IMR-90 (cell line): ENCODE measurements around the gene TMBIM1. TPM values are rescaled to one million over a fixed set of nuclear protein-coding genes. Genes with fewer than 3 reads are reported as not detected.
A peak's percentile ranks its signal among the peaks of the same experiment; 100 is the strongest.

Source experiments
- ATAC-seq: fragments of 200-7000 bp; cut with Tn5 transposase; 2 replicates; pipeline ENCODE4 v1.9.1; 2020; ENCODE audit warnings: low read depth, mild to moderate bottlenecking, moderate library complexity
- BruUV-seq: library from RNA; stranded (reverse); fragments of 400-500 nt; replicated peaks from 2 replicates; lab custom pipeline; 2021; lab: Mats Ljungman, UMichigan
- CTCF ChIA-PET: fragments of 300-600 bp; formaldehyde crosslinking; extraction: SDS; loops from one replicate; lab custom pipeline; 2021; ENCODE audit warnings: antibody characterized with exemption; lab: Yijun Ruan, JAX
- POLR2A ChIA-PET: fragments of 300-600 bp; sonication (Branson Sonifier 250); formaldehyde crosslinking; loops from one replicate; lab custom pipeline; 2022; ENCODE audit warnings: antibody characterized with exemption; ENCODE audit not compliant: unreplicated experiment; lab: Charles Lee
- DNase-seq: peaks from one replicate; pipeline ENCODE4 v3.0.0; 2013
- H2AFZ ChIP-seq: replicated peaks from 2 replicates; pipeline ENCODE3; 2013; ENCODE audit warnings: low read length, mild to moderate bottlenecking; ENCODE audit not compliant: poor library complexity
- H2AK5ac ChIP-seq: 2 replicates; pipeline ENCODE4 v1.6.1; 2013; ENCODE audit warnings: low read depth, low read length, inconsistent platforms
- H2AK9ac ChIP-seq: replicated peaks from 2 replicates; pipeline ENCODE3; 2013; ENCODE audit warnings: mild to moderate bottlenecking, low read depth, low read length, moderate library complexity; ENCODE audit not compliant: poor library complexity
- H2BK120ac ChIP-seq: 2 replicates; pipeline ENCODE4 v1.6.1; 2013; ENCODE audit warnings: low read depth, low read length, inconsistent platforms
- H2BK15ac ChIP-seq: 3 replicates; pipeline ENCODE4 v1.6.1; 2013; ENCODE audit warnings: low read depth, low read length, inconsistent platforms
- H2BK20ac ChIP-seq: 2 replicates; pipeline ENCODE4 v1.6.1; 2013; ENCODE audit warnings: low read depth, mild to moderate bottlenecking, inconsistent platforms, low read length, moderate library complexity
- H2BK5ac ChIP-seq: 2 replicates; pipeline ENCODE4 v1.6.1; 2013; ENCODE audit warnings: mild to moderate bottlenecking, low read depth, low read length, inconsistent platforms; ENCODE audit not compliant: poor library complexity, severe bottlenecking
- H3K14ac ChIP-seq: replicated peaks from 2 replicates; pipeline ENCODE4 v1.6.1; 2013; ENCODE audit warnings: low read depth, low read length, inconsistent platforms
- H3K18ac ChIP-seq: 2 replicates; pipeline ENCODE4 v1.6.1; 2013; ENCODE audit warnings: low read depth, low read length, control low read depth
- H3K23ac ChIP-seq: 2 replicates; pipeline ENCODE4 v1.6.1; 2013; ENCODE audit warnings: low read depth, low read length, inconsistent platforms
- H3K27ac ChIP-seq: 2 replicates; pipeline ENCODE4 v1.5.1; 2013; ENCODE audit warnings: mild to moderate bottlenecking, control low read depth, low read length; ENCODE audit not compliant: insufficient read depth
- H3K27me3 ChIP-seq: 2 replicates; pipeline ENCODE4 v1.6.1; 2013; ENCODE audit warnings: low read length; ENCODE audit not compliant: control insufficient read depth, insufficient read depth
- H3K36me3 ChIP-seq: 2 replicates; pipeline ENCODE4 v1.6.1; 2013; ENCODE audit warnings: low read length, mixed read lengths; ENCODE audit not compliant: control insufficient read depth, insufficient read depth
- H3K4ac ChIP-seq: 2 replicates; pipeline ENCODE4 v1.6.1; 2013; ENCODE audit warnings: low read depth, low read length, inconsistent platforms
- H3K4me1 ChIP-seq: 2 replicates; pipeline ENCODE4 v1.6.1; 2013; ENCODE audit warnings: low read length, mixed read lengths; ENCODE audit not compliant: control insufficient read depth, insufficient read depth
- H3K4me2 ChIP-seq: 2 replicates; pipeline ENCODE4 v1.6.1; 2013; ENCODE audit warnings: low read depth, mild to moderate bottlenecking, control low read depth, low read length, moderate library complexity
- H3K4me3 ChIP-seq: 2 replicates; pipeline ENCODE4 v1.5.1; 2013; ENCODE audit warnings: low read depth, mild to moderate bottlenecking, control low read depth, low read length, moderate library complexity; ENCODE audit not compliant: insufficient read depth
- H3K56ac ChIP-seq: 2 replicates; pipeline ENCODE4 v1.6.1; 2013; ENCODE audit warnings: low read length, inconsistent platforms; ENCODE audit not compliant: insufficient read depth; ENCODE audit errors: extremely low read depth
- H3K79me1 ChIP-seq, 2 experiments: 2 replicates each; pipeline ENCODE4 v1.6.1; 2013; ENCODE audit warnings: low read length in 2 of 2, inconsistent platforms in 1 of 2, low read depth in 1 of 2
- H3K9ac ChIP-seq: 2 replicates; pipeline ENCODE4 v1.6.1; 2013; ENCODE audit warnings: low read depth, low read length, control low read depth
- H3K9me1 ChIP-seq: 2 replicates; pipeline ENCODE4 v1.6.1; 2013; ENCODE audit warnings: low read length, inconsistent platforms; ENCODE audit not compliant: insufficient read depth
- H3K9me3 ChIP-seq: 2 replicates; pipeline ENCODE4 v1.6.1; 2013; ENCODE audit warnings: low read length; ENCODE audit not compliant: control insufficient read depth, insufficient read depth
- H4K20me1 ChIP-seq: 2 replicates; pipeline ENCODE4 v1.6.1; 2013; ENCODE audit warnings: low read length, inconsistent platforms; ENCODE audit not compliant: insufficient read depth
- H4K5ac ChIP-seq: 2 replicates; pipeline ENCODE4 v1.6.1; 2013; ENCODE audit warnings: mild to moderate bottlenecking, low read depth, low read length, control low read depth
- H4K8ac ChIP-seq, 2 experiments: 2 replicates each; pipeline ENCODE4 v1.6.1; 2013; ENCODE audit warnings: low read depth in 2 of 2, low read length in 2 of 2, control low read depth in 1 of 2, inconsistent platforms in 1 of 2
- H4K91ac ChIP-seq: 2 replicates; pipeline ENCODE4 v1.6.1; 2013; ENCODE audit warnings: low read depth, low read length, inconsistent platforms; ENCODE audit not compliant: insufficient read depth
- BHLHE40 ChIP-seq: fragments of 150-350 bp; IDR thresholded peaks from 2 replicates; pipeline ENCODE4 v1.6.1; 2016; ENCODE audit warnings: mild to moderate bottlenecking, low read depth, low read length
- CEBPB ChIP-seq: IDR thresholded peaks from 2 replicates; pipeline ENCODE4 v1.6.1; 2012; ENCODE audit warnings: low read depth, low read length, improper control_type of control experiment
- CHD1 ChIP-seq: IDR thresholded peaks from 2 replicates; pipeline ENCODE4 v1.6.1; 2012; ENCODE audit warnings: low read depth, low read length, improper control_type of control experiment
- CTCF ChIP-seq: conservative IDR thresholded peaks from 2 replicates; pipeline ENCODE4 v1.5.1; 2012; ENCODE audit warnings: mild to moderate bottlenecking, low read depth, low read length, improper control_type of control experiment
- ELK1 ChIP-seq: fragments of 150-350 bp; IDR thresholded peaks from 2 replicates; pipeline ENCODE4 v1.6.1; 2016; ENCODE audit warnings: low read depth, mild to moderate bottlenecking, low read length, moderate library complexity, borderline replicate concordance
- FOS ChIP-seq: fragments of 150-350 bp; IDR thresholded peaks from 2 replicates; pipeline ENCODE4 v1.6.1; 2016; ENCODE audit warnings: low read depth, low read length
- MAFK ChIP-seq: IDR thresholded peaks from 2 replicates; pipeline ENCODE4 v1.6.1; 2012; ENCODE audit warnings: low read depth, low read length, improper control_type of control experiment
- MAZ ChIP-seq: IDR thresholded peaks from 2 replicates; pipeline ENCODE4 v1.6.1; 2012; ENCODE audit warnings: low read depth, mild to moderate bottlenecking, low read length, improper control_type of control experiment, moderate library complexity, borderline replicate concordance
- MXI1 ChIP-seq: IDR thresholded peaks from 2 replicates; pipeline ENCODE4 v1.6.1; 2012; ENCODE audit warnings: low read depth, mild to moderate bottlenecking, low read length, moderate library complexity, borderline replicate concordance
- NFE2L2 ChIP-seq: fragments of 150-350 bp; IDR thresholded peaks from 2 replicates; pipeline ENCODE4 v1.6.1; 2016; ENCODE audit warnings: low read depth, mild to moderate bottlenecking, low read length
- POLR2A ChIP-seq: IDR thresholded peaks from 2 replicates; pipeline ENCODE4 v1.6.1; 2012; ENCODE audit warnings: mild to moderate bottlenecking, low read depth, low read length
- RAD21 ChIP-seq: IDR thresholded peaks from 2 replicates; pipeline ENCODE4 v1.6.1; 2012; ENCODE audit warnings: low read length, improper control_type of control experiment
- RCOR1 ChIP-seq: IDR thresholded peaks from 2 replicates; pipeline ENCODE4 v1.6.1; 2012; ENCODE audit warnings: mild to moderate bottlenecking, low read length, improper control_type of control experiment; ENCODE audit not compliant: insufficient replicate concordance
- RFX5 ChIP-seq: IDR thresholded peaks from 2 replicates; pipeline ENCODE4 v1.8.0; 2012; ENCODE audit warnings: low read depth, mild to moderate bottlenecking, low read length, moderate library complexity
- SMC3 ChIP-seq: fragments of 150-350 bp; IDR thresholded peaks from 2 replicates; pipeline ENCODE4 v1.6.1; 2016; ENCODE audit warnings: low read depth, mild to moderate bottlenecking, antibody characterized with exemption, low read length, moderate library complexity
- USF2 ChIP-seq: fragments of 150-350 bp; IDR thresholded peaks from 2 replicates; pipeline ENCODE4 v1.6.1; 2017; ENCODE audit warnings: mild to moderate bottlenecking, antibody characterized with exemption, low read length, low read depth
- WGBS, 2 experiments: methylation state at CpG; one replicate each; pipeline versions ENCODE4 v1.1.5 to v1.1.7; 2013; ENCODE audit warnings: missing lambda C conversion rate in 2 of 2; ENCODE audit not compliant: insufficient read length in 1 of 2; ENCODE audit errors: extremely low coverage in 2 of 2; 5-methylcytosine and 5-hydroxymethylcytosine counted together
- dilution Hi-C: fragments of 300-500 bp; cut with HindIII; formaldehyde crosslinking; loops from one replicate; pipeline ENCODE4 v1.14.3; 2018; ENCODE audit warnings: low sequenced_read_pairs; ENCODE audit not compliant: unreplicated experiment
- in situ Hi-C: fragments of 300-500 bp; cut with MboI; formaldehyde crosslinking; loops from 3 replicates; pipeline ENCODE4 v1.14.3; 2019; ENCODE audit warnings: low sequenced_read_pairs, inconsistent platforms, mixed read lengths
- intact Hi-C: fragments of 100-400 bp; cut with micrococcal nuclease; formaldehyde crosslinking; loops from 2 replicates; pipeline ENCODE4 v1.10.0; 2022
- polyA plus RNA-seq, 3 experiments: library from polyadenylated mRNA; depleted of rRNA; stranded (reverse); fragments of >200 nt; gene quantifications; 2 replicates each; pipeline ENCODE4 v1.2.3, GENCODE V29; 2012; ENCODE audit warnings: low replicate concordance in 1 of 3
- total RNA-seq: library from RNA; depleted of rRNA; stranded (reverse); fragments of >200 nt; gene quantifications from 2 replicates; pipeline ENCODE4 v1.2.3, GENCODE V29; 2012

Gene TMBIM1
- total and polyA plus RNA-seq, 2 of the 4 experiments (the other 2 are of a cell fraction), result 84.6 to 102 TPM

- peaks cover 54% of the 10 kb centered on the region for H3K36me3 ChIP-seq
These were observed 65.4 kb downstream of the TMBIM1 start for GRCh38 chr2:218226903-218227302.

More at GRCh38 chr2:218226903-218227302, 65.4 kb downstream of the TMBIM1 start:
- Histone ChIP-seq H2BK5ac (no peak overlapping the region), H4K91ac (no peak overlapping the region), H2BK120ac (no peak overlapping the region), H3K79me1 (peaks cover 23 to 66% of the 10 kb centered on the region in 2 experiments), H3K23ac (peak overlapping the region; percentile 68; the same call in 1 of the 2 replicates), H4K5ac (no peak overlapping the region), H3K4ac (no peak overlapping the region; the same call in 1 of the 2 replicates), H4K20me1 (peaks cover 46% of the 10 kb centered on the region), H3K4me3 (no peak overlapping the region), H3K9ac (no peak overlapping the region), H3K4me1 (peaks cover 19% of the 10 kb centered on the region), H2BK15ac (no peak overlapping the region), H3K18ac (no peak overlapping the region), H2AFZ (no peak overlapping the region), H3K27ac (no peak overlapping the region), H3K9me3 (no peaks in the 10 kb centered on the region), H3K9me1 (peaks cover 19% of the 10 kb centered on the region), H2AK5ac (no peak overlapping the region), H3K27me3 (no peaks in the 10 kb centered on the region), H2BK20ac (no peak overlapping the region), H2AK9ac (no peak overlapping the region), H4K8ac (no peak overlapping the region), H3K56ac (no peak overlapping the region), H3K4me2 (no peak overlapping the region), H3K14ac (peak overlapping the region; percentile 60)
- ChIA-PET CTCF (no interaction called here), POLR2A (no interaction called here)
- TF ChIP-seq ELK1, result no peak
- TF ChIP-seq CEBPB, result no peak
- no peak for TF ChIP-seq MAZ
- TF ChIP-seq MXI1, result no peak
- TF ChIP-seq CTCF, result no peak
- TF ChIP-seq RCOR1, result no peak
- TF ChIP-seq USF2, result no peak
- TF ChIP-seq RFX5, result no peak
- no peak for TF ChIP-seq RAD21
- no peak for TF ChIP-seq NFE2L2
- TF ChIP-seq FOS, result no peak
- no peak for TF ChIP-seq BHLHE40
- no peak for TF ChIP-seq MAFK
- no peak for TF ChIP-seq SMC3
- TF ChIP-seq POLR2A, result no peak
- TF ChIP-seq CHD1, result no peak
- intact Hi-C loops (loop anchor here (5.0 kb wide), 1 partner anchor 40 kb away; no protein-coding TSS in a partner anchor), dilution Hi-C loops (no loop called here), in situ Hi-C loops (no loop called here)
- no CpG with 5 or more reads among the region's 3 CpGs for WGBS, 2 experiments
- BruUV-seq, result no TSS peak
- DNase-seq, result no peak
- no peak for ATAC-seq
